GM12865 (cell line): ENCODE measurements around the gene VWDE.

ENCODE experiments used
- DNase-seq: peaks from one replicate; pipeline ENCODE4 v3.0.0; 2010; ENCODE audit warnings: low read depth
- H3K4me3 ChIP-seq: 2 replicates; pipeline ENCODE4 v1.5.1; 2011; ENCODE audit warnings: mild to moderate bottlenecking, low read depth, low read length, control low read depth
- TF ChIP-seq, protein P1 (sequence below): IDR thresholded peaks from 2 replicates; pipeline ENCODE4 v1.5.1; 2011; ENCODE audit warnings: low read length, control low read depth, low read depth, inconsistent platforms; ENCODE audit not compliant: insufficient read depth; ENCODE audit errors: missing control alignments

VWDE gene

DNA sequence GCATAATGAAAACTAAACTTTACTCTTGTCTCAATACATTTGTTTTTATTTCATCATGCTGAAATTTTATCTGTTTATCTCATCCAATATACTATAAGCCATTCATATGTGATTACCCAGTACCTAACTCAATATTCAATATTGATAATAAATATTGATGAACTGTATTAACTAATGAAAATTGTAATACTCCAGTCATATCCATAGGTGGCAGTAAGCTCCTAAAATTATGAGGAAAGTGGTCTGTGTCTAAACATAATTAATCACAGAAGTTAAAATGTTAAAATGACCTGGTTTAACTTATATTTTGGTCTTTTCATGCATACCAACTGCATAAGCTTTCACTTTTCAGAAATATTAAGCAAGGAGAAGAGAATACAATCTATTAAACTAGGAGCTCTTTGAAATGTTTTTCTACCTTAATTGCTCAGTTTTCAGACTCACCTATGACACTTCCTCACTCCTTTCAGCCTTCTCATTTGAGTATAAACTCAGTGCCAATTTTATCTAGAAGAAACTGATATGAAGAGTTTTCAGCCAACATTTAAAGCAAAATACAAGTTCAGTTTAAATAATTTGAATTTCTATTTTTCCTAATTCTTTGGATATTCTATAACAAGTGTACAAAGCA is 30.5 kb upstream of the VWDE start:
- TF ChIP-seq, protein P1, sequence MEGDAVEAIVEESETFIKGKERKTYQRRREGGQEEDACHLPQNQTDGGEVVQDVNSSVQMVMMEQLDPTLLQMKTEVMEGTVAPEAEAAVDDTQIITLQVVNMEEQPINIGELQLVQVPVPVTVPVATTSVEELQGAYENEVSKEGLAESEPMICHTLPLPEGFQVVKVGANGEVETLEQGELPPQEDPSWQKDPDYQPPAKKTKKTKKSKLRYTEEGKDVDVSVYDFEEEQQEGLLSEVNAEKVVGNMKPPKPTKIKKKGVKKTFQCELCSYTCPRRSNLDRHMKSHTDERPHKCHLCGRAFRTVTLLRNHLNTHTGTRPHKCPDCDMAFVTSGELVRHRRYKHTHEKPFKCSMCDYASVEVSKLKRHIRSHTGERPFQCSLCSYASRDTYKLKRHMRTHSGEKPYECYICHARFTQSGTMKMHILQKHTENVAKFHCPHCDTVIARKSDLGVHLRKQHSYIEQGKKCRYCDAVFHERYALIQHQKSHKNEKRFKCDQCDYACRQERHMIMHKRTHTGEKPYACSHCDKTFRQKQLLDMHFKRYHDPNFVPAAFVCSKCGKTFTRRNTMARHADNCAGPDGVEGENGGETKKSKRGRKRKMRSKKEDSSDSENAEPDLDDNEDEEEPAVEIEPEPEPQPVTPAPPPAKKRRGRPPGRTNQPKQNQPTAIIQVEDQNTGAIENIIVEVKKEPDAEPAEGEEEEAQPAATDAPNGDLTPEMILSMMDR = peak; percentile 28
- no peak overlapping the region for H3K4me3 ChIP-seq
- no peak for DNase-seq

DNA sequence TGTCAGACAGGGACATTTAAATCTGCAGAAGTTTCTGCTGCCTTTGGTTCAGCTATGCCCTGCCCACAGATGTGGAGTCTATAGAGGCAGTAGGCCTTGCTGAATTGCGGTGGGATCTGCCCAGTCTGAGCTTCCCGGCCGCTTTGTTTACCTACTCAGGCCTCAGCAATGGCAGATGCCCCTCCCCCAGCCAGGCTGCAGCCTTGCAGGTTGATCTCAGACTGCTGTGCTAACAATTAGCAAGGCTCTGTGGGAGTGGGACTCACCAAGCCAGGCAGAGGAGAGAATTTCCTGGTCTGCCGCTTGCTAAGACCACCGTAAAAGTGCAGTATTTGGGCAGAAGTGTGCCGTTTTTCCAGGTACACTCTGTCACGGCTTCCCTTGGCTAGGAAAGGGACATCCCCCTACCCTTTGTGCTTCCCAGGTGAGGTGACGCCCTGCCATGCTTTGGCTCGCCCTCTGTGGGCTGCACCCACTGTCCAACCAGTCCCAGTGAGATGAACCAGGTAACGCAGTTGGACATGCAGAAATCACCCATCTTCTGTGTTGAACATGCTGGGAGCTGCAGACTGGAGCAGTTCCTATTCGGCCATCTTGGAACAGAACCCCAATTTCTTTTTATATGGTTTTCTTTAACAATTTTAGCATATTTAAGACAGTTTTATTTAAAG is 28.4 kb upstream of the VWDE start:
- no peak for DNase-seq
- TF ChIP-seq, protein P1 = no peak
- no peak overlapping the region for H3K4me3 ChIP-seq

DNA sequence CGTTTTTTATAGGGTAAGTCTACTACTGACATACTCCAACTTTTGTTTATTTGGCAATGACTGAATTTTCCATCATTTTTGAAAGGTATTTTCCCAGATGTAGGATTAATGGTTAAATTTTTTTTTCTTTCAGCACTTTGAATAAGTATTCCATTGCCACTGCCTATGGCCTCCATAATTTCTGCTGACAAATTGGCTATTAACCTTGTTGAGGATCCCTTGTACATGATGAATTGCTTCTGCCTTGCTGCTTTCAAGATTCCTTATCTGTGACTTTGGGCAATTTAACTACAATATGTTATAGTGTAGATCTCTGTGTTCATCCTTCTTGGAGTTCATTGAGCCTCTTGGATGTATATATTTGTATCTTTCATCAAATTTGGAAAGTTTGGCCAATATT is 21.6 kb upstream of the VWDE start:
- no peak for DNase-seq
- H3K4me3 ChIP-seq = no peak overlapping the region
- TF ChIP-seq, protein P1 = no peak

DNA sequence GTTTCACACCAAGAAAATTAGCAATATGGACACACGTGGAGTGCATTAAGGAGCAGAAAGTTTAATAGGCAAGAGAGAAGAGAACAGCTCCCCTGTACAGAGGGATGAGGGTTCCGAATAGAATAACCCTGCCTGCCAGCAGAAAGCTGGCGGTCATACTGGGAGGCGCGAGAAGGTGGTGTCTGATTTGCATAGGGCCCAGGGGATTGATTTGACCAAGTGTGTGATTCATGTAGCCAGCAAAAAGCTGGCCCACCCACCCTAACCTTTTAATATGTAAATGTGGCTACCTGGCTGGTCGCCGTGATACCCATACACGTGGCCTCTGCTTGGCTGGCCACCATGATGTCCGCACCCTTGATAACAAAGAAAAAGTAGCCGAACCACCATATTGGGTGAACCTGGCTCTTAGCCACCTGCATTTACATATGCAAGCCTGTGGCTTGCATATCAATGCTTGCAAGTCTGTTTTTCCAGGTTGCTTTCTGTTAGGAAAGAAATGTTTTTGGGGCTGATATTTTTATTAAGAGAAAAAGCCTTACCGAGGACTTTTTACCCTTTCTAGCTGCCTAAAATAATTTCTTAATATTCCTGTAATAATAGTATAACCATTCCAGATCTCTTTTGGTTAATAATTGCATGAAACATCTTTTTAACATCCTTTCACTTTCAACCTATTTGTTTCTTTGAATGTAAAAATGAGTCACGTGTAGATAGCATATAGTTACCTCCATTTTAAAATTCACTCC is 20.5 kb upstream of the VWDE start:
- no peak for DNase-seq
- TF ChIP-seq, protein P1 = no peak
- no peak overlapping the region for H3K4me3 ChIP-seq

DNA sequence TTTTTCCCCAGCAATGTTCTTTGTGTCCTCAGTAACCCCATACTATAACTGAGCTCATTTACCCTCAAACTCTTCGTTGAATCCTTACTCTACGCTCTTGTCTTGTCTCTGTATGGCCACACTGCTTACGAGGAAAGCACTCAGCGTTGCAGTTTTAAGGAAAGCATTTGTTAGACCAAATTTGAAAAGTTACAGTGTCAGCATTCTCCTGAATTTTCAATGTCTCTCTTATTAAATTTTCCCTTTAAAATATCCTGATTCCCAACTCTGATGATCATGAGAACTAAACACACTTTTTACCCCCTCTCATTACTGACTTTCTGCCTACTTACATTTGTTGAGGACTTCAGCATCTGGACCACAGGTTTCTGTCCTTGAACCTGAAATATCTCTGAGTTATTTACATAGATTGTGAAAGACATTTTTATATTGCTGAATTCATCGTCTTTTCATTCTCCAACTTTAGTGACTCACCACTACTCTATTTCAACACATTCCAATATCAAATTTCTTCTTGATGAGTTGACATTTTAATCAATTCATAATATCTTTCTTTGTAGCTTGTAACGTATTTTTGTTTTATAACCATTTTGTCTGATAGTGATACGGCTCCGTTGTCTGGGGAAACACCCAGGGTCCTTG is 19.8 kb upstream of the VWDE start:
- no peak for DNase-seq

DNA sequence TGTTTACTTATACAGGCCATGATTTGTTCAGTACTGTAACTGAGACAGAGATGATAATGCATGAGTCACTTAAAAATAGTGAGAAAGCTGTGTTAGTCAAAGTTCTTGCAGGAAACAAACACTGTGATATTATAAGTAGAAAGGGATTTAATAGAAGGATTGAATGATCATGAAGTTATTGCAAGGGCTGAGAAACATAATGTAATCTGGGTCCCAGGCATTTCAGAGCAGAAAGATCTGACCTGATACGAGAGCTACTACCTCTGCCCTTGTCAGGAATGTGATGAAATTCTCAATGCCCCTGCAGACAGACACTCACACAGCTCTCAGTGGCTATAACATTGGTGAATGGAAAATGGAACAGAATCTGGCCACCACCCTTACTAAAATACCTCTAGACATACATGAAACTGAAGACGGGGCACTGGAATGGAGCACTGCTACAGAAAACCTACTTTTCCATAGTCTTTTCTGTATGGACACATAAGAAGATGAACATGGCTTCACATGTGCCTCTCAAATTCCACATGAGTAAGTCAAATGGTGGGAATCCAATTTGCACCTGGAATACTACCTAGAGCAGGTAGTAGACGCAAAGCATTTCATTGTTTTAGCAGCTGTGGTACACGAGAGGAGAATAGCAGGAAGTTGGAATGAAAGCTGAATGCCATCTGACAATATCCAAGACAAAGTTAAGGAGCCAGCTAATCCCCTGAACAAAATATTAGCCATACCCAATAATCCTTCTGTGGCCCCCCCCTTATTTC is 19.1 kb upstream of the VWDE start:
- no peak overlapping the region for H3K4me3 ChIP-seq
- no peak for DNase-seq
- TF ChIP-seq, protein P1 = no peak

More for the DNA sequence above, 19.8 kb upstream of the VWDE start:
- TF ChIP-seq, protein P1 = no peak
- no peak overlapping the region for H3K4me3 ChIP-seq
